ENCODE results near the gene RPL11.

The RPL11 gene

GRCh38 chr1:23664837-23665795 is 26.5 kb upstream of the RPL11 start:
- no peak overlapping the region for H3K4me3 ChIP-seq (ENCODE audit: low read depth, low read length)
- DNase-seq (ENCODE audit: low read depth) = no peak
- TF ChIP-seq, protein P1, sequence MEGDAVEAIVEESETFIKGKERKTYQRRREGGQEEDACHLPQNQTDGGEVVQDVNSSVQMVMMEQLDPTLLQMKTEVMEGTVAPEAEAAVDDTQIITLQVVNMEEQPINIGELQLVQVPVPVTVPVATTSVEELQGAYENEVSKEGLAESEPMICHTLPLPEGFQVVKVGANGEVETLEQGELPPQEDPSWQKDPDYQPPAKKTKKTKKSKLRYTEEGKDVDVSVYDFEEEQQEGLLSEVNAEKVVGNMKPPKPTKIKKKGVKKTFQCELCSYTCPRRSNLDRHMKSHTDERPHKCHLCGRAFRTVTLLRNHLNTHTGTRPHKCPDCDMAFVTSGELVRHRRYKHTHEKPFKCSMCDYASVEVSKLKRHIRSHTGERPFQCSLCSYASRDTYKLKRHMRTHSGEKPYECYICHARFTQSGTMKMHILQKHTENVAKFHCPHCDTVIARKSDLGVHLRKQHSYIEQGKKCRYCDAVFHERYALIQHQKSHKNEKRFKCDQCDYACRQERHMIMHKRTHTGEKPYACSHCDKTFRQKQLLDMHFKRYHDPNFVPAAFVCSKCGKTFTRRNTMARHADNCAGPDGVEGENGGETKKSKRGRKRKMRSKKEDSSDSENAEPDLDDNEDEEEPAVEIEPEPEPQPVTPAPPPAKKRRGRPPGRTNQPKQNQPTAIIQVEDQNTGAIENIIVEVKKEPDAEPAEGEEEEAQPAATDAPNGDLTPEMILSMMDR (IDR thresholded peaks at IDR 0.05; ENCODE audit: control insufficient read depth, extremely low read depth, insufficient read depth) = no peak

- no peak for DNase-seq (ENCODE audit: low read depth)
- TF ChIP-seq, protein P1 (IDR thresholded peaks at IDR 0.05; ENCODE audit: control insufficient read depth, extremely low read depth, insufficient read depth) = no peak
- no peak overlapping the region for H3K4me3 ChIP-seq (ENCODE audit: low read depth, low read length)
Observed at GRCh38 chr1:23667411-23667810, 24.2 kb upstream of the RPL11 start.

DNA sequence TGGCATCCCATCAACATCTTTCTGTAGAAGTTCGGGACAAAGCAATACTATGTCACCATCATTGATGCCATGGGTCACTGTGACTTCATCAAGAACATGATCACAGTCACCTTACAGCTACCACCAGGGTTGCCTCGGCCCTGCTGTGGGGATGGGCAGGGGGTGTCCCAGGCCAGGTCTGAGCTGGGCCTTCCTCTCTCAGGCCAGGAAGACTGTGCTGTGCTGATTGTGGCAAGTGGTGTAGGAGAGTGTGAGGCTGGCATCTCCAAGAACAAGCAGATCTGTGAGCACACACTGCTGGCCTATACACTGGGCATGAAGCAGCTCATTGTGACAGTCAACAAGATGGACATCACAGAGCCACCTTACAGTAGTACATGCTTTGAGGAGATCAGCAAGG is 20.9 kb upstream of the RPL11 start:
- TF ChIP-seq, protein P1 (IDR thresholded peaks at IDR 0.05; ENCODE audit: control insufficient read depth, extremely low read depth, insufficient read depth) = no peak
- H3K4me3 ChIP-seq (ENCODE audit: low read depth, low read length) = no peak overlapping the region
- no peak for DNase-seq (ENCODE audit: low read depth)

GRCh38 chr1:23673086-23673813 is 18.4 kb upstream of the RPL11 start:
- TF ChIP-seq, protein P1 (IDR thresholded peaks at IDR 0.05; ENCODE audit: control insufficient read depth, extremely low read depth, insufficient read depth) = no peak
- no peak overlapping the region for H3K4me3 ChIP-seq (ENCODE audit: low read depth, low read length)
- no peak for DNase-seq (ENCODE audit: low read depth)

- no peak overlapping the region for H3K4me3 ChIP-seq (ENCODE audit: low read depth, low read length)
- TF ChIP-seq, protein P1 (IDR thresholded peaks at IDR 0.05; ENCODE audit: control insufficient read depth, extremely low read depth, insufficient read depth) = no peak
- DNase-seq (ENCODE audit: low read depth) = no peak
Observed at GRCh38 chr1:23679815-23680214, 11.8 kb upstream of the RPL11 start.

- TF ChIP-seq, protein P1 (IDR thresholded peaks at IDR 0.05; ENCODE audit: control insufficient read depth, extremely low read depth, insufficient read depth) = no peak
- no peak overlapping the region for H3K4me3 ChIP-seq (ENCODE audit: low read depth, low read length)
- DNase-seq (ENCODE audit: low read depth) = no peak
Observed at GRCh38 chr1:23682946-23683345, 8.7 kb upstream of the RPL11 start.
